GM19193 (cell line): ENCODE results near the gene SLC6A6.

Experiments
- POLR2A ChIP-seq: IDR thresholded peaks from 4 replicates; pipeline ENCODE4 v1.6.1; 2011; ENCODE audit not compliant: insufficient read depth, insufficient read length; ENCODE audit errors: extremely low read depth

SLC6A6 gene

GRCh38 chr3:14389166-14389606 is 13.2 kb upstream of the SLC6A6 start:
- no peak for TF ChIP-seq POLR2A

GRCh38 chr3:14389716-14390115 is 12.7 kb upstream of the SLC6A6 start:
- TF ChIP-seq POLR2A, result no peak

- TF ChIP-seq POLR2A, result no peak
These were observed 11.4 kb upstream of the SLC6A6 start for GRCh38 chr3:14391033-14391432.

- no peak for TF ChIP-seq POLR2A
These were observed 10.2 kb upstream of the SLC6A6 start for GRCh38 chr3:14392231-14392630.

GRCh38 chr3:14392803-14393319 is 9.5 kb upstream of the SLC6A6 start:
- no peak for TF ChIP-seq POLR2A

GRCh38 chr3:14393440-14394106 is 8.8 kb upstream of the SLC6A6 start:
- no peak for TF ChIP-seq POLR2A

- TF ChIP-seq POLR2A, result no peak
These were observed 6.2 kb upstream of the SLC6A6 start for GRCh38 chr3:14396031-14396692.

- no peak for TF ChIP-seq POLR2A
These were observed 5.4 kb upstream of the SLC6A6 start for GRCh38 chr3:14397046-14397445.

GRCh38 chr3:14397531-14397930 is 4.9 kb upstream of the SLC6A6 start:
- no peak for TF ChIP-seq POLR2A

- TF ChIP-seq POLR2A, result no peak
These were observed 4.2 kb upstream of the SLC6A6 start for GRCh38 chr3:14397940-14398796.

GRCh38 chr3:14398797-14399106 is 3.7 kb upstream of the SLC6A6 start:
- no peak for TF ChIP-seq POLR2A

- TF ChIP-seq POLR2A, result no peak
These were observed 608 bp upstream of the SLC6A6 start for GRCh38 chr3:14401692-14402303.

- TF ChIP-seq POLR2A, result no peak
These were observed 1.3 kb downstream of the SLC6A6 start for GRCh38 chr3:14403619-14404155.

GRCh38 chr3:14404186-14404585 is 1.8 kb downstream of the SLC6A6 start:
- no peak for TF ChIP-seq POLR2A
